Activated T-helper 1 cell treated with anti-CD3 and anti-CD28 coated beads, Interleukin-2, amount 50 U/mL, for 16 hours (primary cell): ENCODE results near the gene AMN.

Source experiments
- DNase-seq, 2 donors: peaks; one replicate each; pipeline ENCODE4 v3.0.0-alpha.2; 2020; ENCODE audit warnings: low read depth in 1 of 2, low spot score in 1 of 2

The AMN gene

GRCh38 chr14:102965971-102966655 lies 43.6 kb downstream of the AMN start:
- no peak for DNase-seq

GRCh38 chr14:102966681-102967505 lies 44.4 kb downstream of the AMN start:
- DNase-seq: no peak

GRCh38 chr14:102967506-102967795 lies 45.0 kb downstream of the AMN start:
- DNase-seq: no peak

- DNase-seq: no peak
These were observed 45.8 kb downstream of the AMN start for GRCh38 chr14:102968306-102968705.

- DNase-seq: no peak
These were observed 46.8 kb downstream of the AMN start for GRCh38 chr14:102969060-102969791.

- no peak for DNase-seq
These were observed 47.4 kb downstream of the AMN start for GRCh38 chr14:102969901-102970300.

- no peak for DNase-seq
These were observed 48.0 kb downstream of the AMN start for GRCh38 chr14:102970496-102970895.

GRCh38 chr14:102971314-102971713 lies 48.9 kb downstream of the AMN start:
- no peak for DNase-seq

GRCh38 chr14:102971836-102972606 lies 49.6 kb downstream of the AMN start:
- DNase-seq: no peak

- no peak for DNase-seq
These were observed 51.3 kb downstream of the AMN start for GRCh38 chr14:102973706-102974285.

- no peak for DNase-seq
These were observed 53.2 kb downstream of the AMN start for GRCh38 chr14:102975662-102976061.

- no peak for DNase-seq
These were observed 55.0 kb downstream of the AMN start for GRCh38 chr14:102977475-102977874.

- no peak for DNase-seq
These were observed 56.9 kb downstream of the AMN start for GRCh38 chr14:102979406-102979805.

- no peak for DNase-seq
These were observed 57.9 kb downstream of the AMN start for GRCh38 chr14:102980409-102980810.
